Measurements from ENCODE around the gene PDLIM1.

DNA sequence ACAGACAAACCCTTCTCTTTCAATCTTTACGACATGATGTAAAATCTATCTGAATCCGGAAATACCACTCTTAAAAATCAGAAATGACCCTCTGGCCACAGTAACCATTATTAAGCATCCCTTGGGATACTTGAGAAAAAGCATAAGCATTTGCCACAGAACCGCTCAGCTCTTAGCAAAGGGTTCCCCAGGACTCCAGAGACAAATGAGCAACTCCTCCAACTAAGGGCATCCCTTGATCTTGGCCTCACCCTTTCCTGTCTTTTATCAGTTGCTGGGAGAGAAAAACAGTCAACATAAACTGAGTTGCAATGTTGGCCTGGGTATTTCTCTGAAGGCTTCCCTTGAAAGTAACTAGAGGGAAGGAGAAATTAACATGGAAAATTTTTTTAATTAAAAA lies 3.5 kb downstream of the PDLIM1 start:
- TF ChIP-seq POLR2A (IDR thresholded peaks at IDR 0.05; ENCODE audit: low read length), result no peak
- TF ChIP-seq GATA1 (IDR thresholded peaks at IDR 0.05; ENCODE audit: low read depth, low read length), result no peak
